Spleen (tissue), 11 donors: ENCODE measurements around the gene NOA1. TPM values are rescaled to one million over a fixed set of nuclear protein-coding genes. Genes with fewer than 3 reads are reported as not detected.

Experiments used
- DNase-seq: peaks from one replicate; pipeline ENCODE4 v3.0.0-alpha.2; 2020
- H3K27ac ChIP-seq, 8 donors: fragments of 200-600 bp; sonication (generic) in 7 of 8; 1 replicate in 4 of 8; 2 replicates in 4 of 8; pipeline versions ENCODE4 v1.5.0 to v1.8.0; 2016 to 2021; ENCODE audit warnings: inconsistent platforms in 4 of 8, mild to moderate bottlenecking in 4 of 8, moderate library complexity in 1 of 8
- H3K27me3 ChIP-seq, 7 donors: fragments of 200-600 bp; sonication (generic) in 6 of 7; replicated peaks in 1 of 7; 1 replicate in 4 of 7; 2 replicates in 3 of 7; pipeline versions ENCODE4 v1.5.0 to v1.8.0; 2016 to 2021; ENCODE audit warnings: inconsistent platforms in 3 of 7, mild to moderate bottlenecking in 1 of 7
- H3K36me3 ChIP-seq, 6 donors: fragments of 200-600 bp; sonication (generic) in 5 of 6; 1 replicate in 4 of 6; 2 replicates in 2 of 6; pipeline versions ENCODE4 v1.5.0 to v1.8.0; 2016 to 2021; ENCODE audit warnings: inconsistent platforms in 2 of 6
- H3K4me1 ChIP-seq, 6 donors: fragments of 200-600 bp; sonication (generic) in 5 of 6; 1 replicate in 3 of 6; 2 replicates in 3 of 6; pipeline versions ENCODE4 v1.5.0 to v1.8.0; 2016 to 2021; ENCODE audit warnings: inconsistent platforms in 3 of 6
- H3K4me3 ChIP-seq, 8 donors: fragments of 200-600 bp; sonication (generic) in 7 of 8; 1 replicate in 4 of 8; 2 replicates in 4 of 8; pipeline versions ENCODE4 v1.5.0 to v1.8.0; 2016 to 2021; ENCODE audit warnings: inconsistent platforms in 4 of 8, mild to moderate bottlenecking in 4 of 8, moderate library complexity in 2 of 8
- H3K9me3 ChIP-seq, 8 donors: fragments of 200-600 bp; sonication (generic) in 7 of 8; 1 replicate in 4 of 8; 2 replicates in 4 of 8; pipeline versions ENCODE4 v1.5.0 to v1.8.0; 2016 to 2021; ENCODE audit warnings: inconsistent platforms in 4 of 8
- CTCF ChIP-seq, 11 experiments: fragments of 200-600 bp in 7 of 11; fragments of 450-650 bp in 4 of 11; sonication (generic) in 4 of 11; IDR thresholded peaks in 8 of 11; conservative IDR thresholded peaks in 3 of 11; 1 replicate in 7 of 11; 2 replicates in 4 of 11; pipeline versions ENCODE4 v1.4.0 to v1.8.0; 2016 to 2021; ENCODE audit warnings: antibody characterized with exemption in 11 of 11, inconsistent platforms in 4 of 11, mild to moderate bottlenecking in 1 of 11
- POLR2A ChIP-seq, 3 donors: fragments of 450-650 bp; IDR thresholded peaks; one replicate each; pipeline ENCODE4 v1.5.1; 2017; ENCODE audit warnings: antibody characterized with exemption in 3 of 3, mild to moderate bottlenecking in 1 of 3
- POLR2AphosphoS5 ChIP-seq, 3 donors: sonication (generic); formaldehyde crosslinking; IDR thresholded peaks; one replicate each; pipeline ENCODE4 v1.5.1; 2017; ENCODE audit warnings: antibody characterized with exemption in 3 of 3
- WGBS, 5 donors: extraction: QIAGEN DNeasy Blood & Tissue Kit in 3 of 5; methylation state at CpG; one replicate each; pipeline versions ENCODE4 v1.1.5 to v1.1.7; 2013 to 2018; 5-methylcytosine and 5-hydroxymethylcytosine counted together
- intact Hi-C: fragments of 100-400 bp; cut with DNase I; formaldehyde crosslinking; loops from one replicate; pipeline ENCODE4 v1.15.0; 2023; ENCODE audit warnings: low total_unique reads
- polyA plus RNA-seq, 3 donors: library from polyadenylated mRNA; stranded (reverse); fragments of 200-250 nt; gene quantifications; one replicate each; pipeline ENCODE4 v1.2.1, GENCODE V29; 2013
- total RNA-seq, 7 donors: library from RNA; depleted of rRNA in 3 of 7; stranded (reverse); fragments of >200 nt in 3 of 7; fragmentation: NEBNext Ultra II Directional in 4 of 7; extraction: Animal tissue kit (Norgen Biotek cat#: 25700) in 4 of 7; gene quantifications; one replicate each; pipeline versions ENCODE4 v1.1.0 to v1.2.1, GENCODE V29; 2016 to 2021
- donor health status: healthy with polysubstance abuse.
- donor health status: DM: no; HTN: no; CAD: no; lungs with moderate emphysema.
- donor health status: DM: no; HTN: no; CAD: no.
- donor health status: Bipolar disorder and iron deficiency.
- donor health status: healthy.
- donor health status: DM: no; HTN: no; CAD: no.
- donor health status: DM: yes; HTN: yes; CAD: no.

Gene NOA1
- total and polyA plus RNA-seq, 10 donors = 7.4 to 21.4 (median 14.2) TPM

GRCh38 chr4:56976283-56976836, 1.0 kb downstream of the NOA1 start:
- TF ChIP-seq CTCF (IDR thresholded peaks at IDR 0.05 in 8 of 11, conservative IDR thresholded peaks at IDR 0.05 in 3 of 11) (no peak), POLR2A (IDR thresholded peaks at IDR 0.05) (no peak), POLR2AphosphoS5 (IDR thresholded peaks at IDR 0.05) (no peak)
- H3K9me3 ChIP-seq = peaks cover 0 to 16% (median 9%) of the 10 kb centered on the region in 8 donors
- 2 to 4% (median 3%) methylated on average over 16 to 35 of the region's 35 CpGs for WGBS, 5 donors
- H3K27ac ChIP-seq = peak overlapping the region in 6 of 8 donors; percentile 91 to 95 (median 94)
- H3K4me3 ChIP-seq = peak overlapping the region; percentile 85 to 99 (median 98)
- H3K4me1 ChIP-seq = peaks cover 32 to 67% (median 49%) of the 10 kb centered on the region in 6 donors
- no peak for DNase-seq
- intact Hi-C loops = loop anchor here (5.0 kb wide), 1 partner anchor 69 kb away; the partner anchor contains the start of gene REST
- peaks cover 0 to 42% (median 27%) of the 10 kb centered on the region in 6 donors for H3K36me3 ChIP-seq
- no peaks in the 10 kb centered on the region for H3K27me3 ChIP-seq

- DNase-seq = no peak
- Histone ChIP-seq H3K9me3 (peaks cover 0 to 16% (median 9%) of the 10 kb centered on the region in 8 donors), H3K4me3 (no peak overlapping the region), H3K36me3 (peaks cover 0 to 65% (median 54%) of the 10 kb centered on the region in 6 donors), H3K4me1 (peaks cover 13 to 44% (median 29%) of the 10 kb centered on the region in 6 donors), H3K27ac (no peak overlapping the region), H3K27me3 (no peaks in the 10 kb centered on the region)
- intact Hi-C loops = no loop called here
- no peak for TF ChIP-seq CTCF (IDR thresholded peaks at IDR 0.05 in 8 of 11, conservative IDR thresholded peaks at IDR 0.05 in 3 of 11)
- TF ChIP-seq POLR2AphosphoS5 (IDR thresholded peaks at IDR 0.05) = no peak
- no peak for TF ChIP-seq POLR2A (IDR thresholded peaks at IDR 0.05)
- 96 to 99% (median 98%) methylated on average over 3 of the region's 3 CpGs for WGBS, 5 donors
Measured at GRCh38 chr4:56973336-56973735, 4.1 kb downstream of the NOA1 start.

GRCh38 chr4:56972809-56973208, 4.6 kb downstream of the NOA1 start:
- DNase-seq = no peak
- H3K27me3 ChIP-seq = no peaks in the 10 kb centered on the region
- no peak overlapping the region for H3K27ac ChIP-seq
- peaks cover 0 to 16% (median 9%) of the 10 kb centered on the region in 8 donors for H3K9me3 ChIP-seq
- peaks cover 0 to 70% (median 57%) of the 10 kb centered on the region in 6 donors for H3K36me3 ChIP-seq
- no peak overlapping the region for H3K4me3 ChIP-seq
- intact Hi-C loops = no loop called here
- no peak for TF ChIP-seq CTCF (IDR thresholded peaks at IDR 0.05 in 8 of 11, conservative IDR thresholded peaks at IDR 0.05 in 3 of 11)
- TF ChIP-seq POLR2AphosphoS5 (IDR thresholded peaks at IDR 0.05) = no peak
- TF ChIP-seq POLR2A (IDR thresholded peaks at IDR 0.05) = no peak
- H3K4me1 ChIP-seq = peaks cover 13 to 40% (median 29%) of the 10 kb centered on the region in 6 donors

- Histone ChIP-seq H3K4me3 (no peak overlapping the region), H3K36me3 (peaks cover 0 to 74% (median 60%) of the 10 kb centered on the region in 6 donors), H3K27me3 (no peaks in the 10 kb centered on the region), H3K27ac (no peak overlapping the region), H3K4me1 (peaks cover 13 to 40% (median 29%) of the 10 kb centered on the region in 6 donors), H3K9me3 (peaks cover 0 to 16% (median 9%) of the 10 kb centered on the region in 8 donors)
- 88 to 97% (median 93%) methylated on average over 2 of the region's 2 CpGs for WGBS, 5 donors
- no peak for DNase-seq
- intact Hi-C loops = no loop called here
- no peak for TF ChIP-seq CTCF (IDR thresholded peaks at IDR 0.05 in 8 of 11, conservative IDR thresholded peaks at IDR 0.05 in 3 of 11)
- TF ChIP-seq POLR2A (IDR thresholded peaks at IDR 0.05) = no peak
- no peak for TF ChIP-seq POLR2AphosphoS5 (IDR thresholded peaks at IDR 0.05)
Measured at GRCh38 chr4:56972389-56972788, 5.0 kb downstream of the NOA1 start.
